Vagina (tissue), 2 donors: ENCODE data around the gene FA2H. TPM values are rescaled to one million over a fixed set of nuclear protein-coding genes. Genes with fewer than 3 reads are reported as not detected.

Source experiments
- DNase-seq, 2 donors: peaks; one replicate each; pipeline ENCODE4 v3.0.0-alpha.2; 2017; ENCODE audit errors: extremely low spot score in 2 of 2
- H3K27ac ChIP-seq: fragments of 200-600 bp; sonication (generic); one replicate; pipeline ENCODE4 v1.5.1; 2019
- H3K27me3 ChIP-seq: fragments of 200-600 bp; sonication (generic); one replicate; pipeline ENCODE4 v1.5.1; 2019
- H3K36me3 ChIP-seq, 2 donors: fragments of 200-600 bp; sonication (generic); one replicate each; pipeline ENCODE4 v1.5.1; 2017 to 2019
- H3K4me1 ChIP-seq: fragments of 200-600 bp; sonication (generic); one replicate; pipeline ENCODE4 v1.5.1; 2019
- H3K4me3 ChIP-seq, 2 donors: fragments of 200-600 bp; sonication (generic); 1 replicate in 1 of 2; 2 replicates in 1 of 2; pipeline ENCODE4 v1.5.1; 2016 to 2019
- H3K9me3 ChIP-seq: fragments of 200-600 bp; sonication (generic); one replicate; pipeline ENCODE4 v1.5.1; 2019
- POLR2A ChIP-seq, 2 donors: fragments of 450-650 bp; IDR thresholded peaks; one replicate each; pipeline ENCODE4 v1.6.1; 2017; ENCODE audit warnings: antibody characterized with exemption in 2 of 2, mild to moderate bottlenecking in 2 of 2, moderate library complexity in 2 of 2
- POLR2AphosphoS5 ChIP-seq, 2 donors: sonication (generic); formaldehyde crosslinking; IDR thresholded peaks; one replicate each; pipeline ENCODE4 v1.9.0; 2017; ENCODE audit warnings: antibody characterized with exemption in 2 of 2, mild to moderate bottlenecking in 2 of 2, low read depth in 1 of 2; ENCODE audit not compliant: insufficient read depth in 1 of 2
- intact Hi-C: fragments of 100-400 bp; cut with DNase I; formaldehyde crosslinking; loops from one replicate; pipeline ENCODE4 v1.15.1; 2023
- total RNA-seq: library from RNA; depleted of rRNA; stranded (reverse); fragments of >200 nt; gene quantifications from one replicate; pipeline ENCODE4 v1.2.3, GENCODE V29; 2016
- TF ChIP-seq, protein P1 (sequence below), 3 experiments: fragments of 450-650 bp in 2 of 3; fragments of 200-600 bp in 1 of 3; sonication (generic) in 1 of 3; IDR thresholded peaks; one replicate each; pipeline ENCODE4 v1.5.1; 2017 to 2019; ENCODE audit warnings: antibody characterized with exemption in 3 of 3, mild to moderate bottlenecking in 2 of 3, moderate library complexity in 2 of 3

FA2H gene
- total RNA-seq, 1 donor from 2014 or later, result not detected

DNA sequence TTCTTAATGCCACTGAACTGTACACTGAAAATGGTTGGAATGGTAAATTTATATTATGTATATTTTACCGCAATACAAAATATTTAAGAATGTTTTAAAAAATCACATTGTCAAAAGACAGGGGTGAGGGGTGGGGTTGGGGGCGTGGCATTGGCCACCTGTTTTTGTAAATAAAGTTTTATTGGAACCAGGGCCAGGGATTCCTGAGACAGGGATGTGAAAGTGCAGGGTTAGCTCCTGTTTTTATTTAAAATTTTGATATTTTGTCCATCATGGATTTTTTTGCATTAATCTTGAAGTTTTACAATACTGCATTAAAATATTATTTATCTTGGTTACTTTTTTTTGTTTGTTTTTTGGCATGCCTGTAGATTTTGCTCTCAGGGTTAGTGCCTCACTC lies 2.3 kb upstream of the FA2H start:
- H3K27ac ChIP-seq, result no peak overlapping the region
- intact Hi-C loops, result no loop called here
- no peak for DNase-seq
- H3K9me3 ChIP-seq, result no peaks in the 10 kb centered on the region
- peaks cover 15% of the 10 kb centered on the region for H3K4me1 ChIP-seq
- TF ChIP-seq POLR2AphosphoS5 (IDR thresholded peaks at IDR 0.05; ENCODE audit: insufficient read depth in 1 of 2, low read depth in 1 of 2) (no peak), POLR2A (IDR thresholded peaks at IDR 0.05) (no peak)
- TF ChIP-seq, protein P1, sequence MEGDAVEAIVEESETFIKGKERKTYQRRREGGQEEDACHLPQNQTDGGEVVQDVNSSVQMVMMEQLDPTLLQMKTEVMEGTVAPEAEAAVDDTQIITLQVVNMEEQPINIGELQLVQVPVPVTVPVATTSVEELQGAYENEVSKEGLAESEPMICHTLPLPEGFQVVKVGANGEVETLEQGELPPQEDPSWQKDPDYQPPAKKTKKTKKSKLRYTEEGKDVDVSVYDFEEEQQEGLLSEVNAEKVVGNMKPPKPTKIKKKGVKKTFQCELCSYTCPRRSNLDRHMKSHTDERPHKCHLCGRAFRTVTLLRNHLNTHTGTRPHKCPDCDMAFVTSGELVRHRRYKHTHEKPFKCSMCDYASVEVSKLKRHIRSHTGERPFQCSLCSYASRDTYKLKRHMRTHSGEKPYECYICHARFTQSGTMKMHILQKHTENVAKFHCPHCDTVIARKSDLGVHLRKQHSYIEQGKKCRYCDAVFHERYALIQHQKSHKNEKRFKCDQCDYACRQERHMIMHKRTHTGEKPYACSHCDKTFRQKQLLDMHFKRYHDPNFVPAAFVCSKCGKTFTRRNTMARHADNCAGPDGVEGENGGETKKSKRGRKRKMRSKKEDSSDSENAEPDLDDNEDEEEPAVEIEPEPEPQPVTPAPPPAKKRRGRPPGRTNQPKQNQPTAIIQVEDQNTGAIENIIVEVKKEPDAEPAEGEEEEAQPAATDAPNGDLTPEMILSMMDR (IDR thresholded peaks at IDR 0.05), result no peak
- H3K4me3 ChIP-seq, result no peak overlapping the region
- no peaks in the 10 kb centered on the region for H3K36me3 ChIP-seq
- H3K27me3 ChIP-seq, result no peaks in the 10 kb centered on the region

DNA sequence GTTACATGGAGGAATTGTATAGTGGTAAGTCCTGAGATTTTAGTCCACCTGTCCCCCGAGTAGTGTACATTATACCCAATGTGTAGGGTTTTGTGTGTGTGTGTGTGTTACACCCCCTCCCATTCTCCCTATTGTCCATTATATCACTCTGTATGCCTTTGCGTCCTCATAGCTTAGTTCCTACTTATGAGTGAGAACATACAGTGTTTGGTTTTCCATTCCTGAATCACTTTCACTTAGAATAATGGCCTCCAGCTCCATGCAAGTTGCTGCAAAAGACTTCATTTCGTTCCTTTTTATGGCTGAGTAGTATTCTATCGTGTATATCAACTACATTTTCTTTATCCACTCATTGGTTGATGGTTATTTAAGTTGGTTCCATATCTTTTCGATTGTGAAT lies 635 bp upstream of the FA2H start:
- no peak overlapping the region for H3K27ac ChIP-seq
- no peaks in the 10 kb centered on the region for H3K36me3 ChIP-seq
- H3K4me1 ChIP-seq, result peaks cover 15% of the 10 kb centered on the region
- H3K27me3 ChIP-seq, result no peaks in the 10 kb centered on the region
- H3K4me3 ChIP-seq, result peak overlapping the region; percentile 33 to 49
- H3K9me3 ChIP-seq, result no peaks in the 10 kb centered on the region
- intact Hi-C loops, result no loop called here
- no peak for DNase-seq
- TF ChIP-seq, protein P1 (IDR thresholded peaks at IDR 0.05), result no peak
- TF ChIP-seq POLR2AphosphoS5 (IDR thresholded peaks at IDR 0.05; ENCODE audit: insufficient read depth in 1 of 2, low read depth in 1 of 2) (no peak), POLR2A (IDR thresholded peaks at IDR 0.05) (no peak)

DNA sequence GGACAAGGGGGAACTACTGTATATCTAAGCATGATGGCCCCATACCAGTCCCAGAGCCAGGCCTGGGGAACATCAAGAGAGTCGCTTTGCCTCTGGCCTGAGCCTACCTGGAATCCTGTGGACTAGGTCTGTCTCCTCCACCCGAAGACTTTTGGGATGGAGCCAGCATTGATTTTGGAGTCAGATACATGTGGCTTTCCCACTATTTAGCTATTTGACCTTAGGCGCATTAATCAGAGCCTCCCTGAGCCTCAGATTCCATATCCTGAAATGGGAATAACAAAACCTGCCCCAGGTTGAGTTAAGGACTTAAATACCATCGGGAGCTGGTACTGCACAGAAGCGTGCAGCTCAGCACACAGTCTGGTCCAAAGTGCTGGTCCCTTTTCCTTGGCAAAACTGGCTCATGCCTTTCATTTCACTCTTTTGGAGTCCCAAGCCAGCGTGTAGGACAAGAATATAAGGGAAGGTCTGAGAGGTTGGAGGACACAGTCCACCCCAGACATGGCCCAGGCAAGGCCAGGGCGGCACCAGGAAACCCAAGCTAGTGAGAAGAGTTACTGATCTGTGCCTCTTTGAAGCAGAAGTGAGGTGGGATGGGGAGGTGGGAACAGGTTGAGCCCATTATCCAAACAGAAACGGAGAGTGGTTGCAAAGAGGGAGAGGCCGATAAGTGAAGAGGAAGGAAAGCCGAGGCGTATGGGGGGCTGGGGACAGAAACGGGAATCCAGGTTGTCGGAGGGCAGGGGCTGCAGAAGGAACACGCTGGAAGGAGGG lies 986 bp downstream of the FA2H start:
- Histone ChIP-seq H3K27me3 (no peaks in the 10 kb centered on the region), H3K36me3 (no peaks in the 10 kb centered on the region), H3K9me3 (no peaks in the 10 kb centered on the region), H3K27ac (no peak overlapping the region), H3K4me3 (peak overlapping the region; percentile 33 to 49), H3K4me1 (peaks cover 15% of the 10 kb centered on the region)
- intact Hi-C loops, result no loop called here
- TF ChIP-seq, protein P1 (IDR thresholded peaks at IDR 0.05), result no peak
- no peak for TF ChIP-seq POLR2A (IDR thresholded peaks at IDR 0.05)
- TF ChIP-seq POLR2AphosphoS5 (IDR thresholded peaks at IDR 0.05; ENCODE audit: insufficient read depth in 1 of 2, low read depth in 1 of 2), result no peak
- peak; percentile 72 to 74 for DNase-seq

DNA sequence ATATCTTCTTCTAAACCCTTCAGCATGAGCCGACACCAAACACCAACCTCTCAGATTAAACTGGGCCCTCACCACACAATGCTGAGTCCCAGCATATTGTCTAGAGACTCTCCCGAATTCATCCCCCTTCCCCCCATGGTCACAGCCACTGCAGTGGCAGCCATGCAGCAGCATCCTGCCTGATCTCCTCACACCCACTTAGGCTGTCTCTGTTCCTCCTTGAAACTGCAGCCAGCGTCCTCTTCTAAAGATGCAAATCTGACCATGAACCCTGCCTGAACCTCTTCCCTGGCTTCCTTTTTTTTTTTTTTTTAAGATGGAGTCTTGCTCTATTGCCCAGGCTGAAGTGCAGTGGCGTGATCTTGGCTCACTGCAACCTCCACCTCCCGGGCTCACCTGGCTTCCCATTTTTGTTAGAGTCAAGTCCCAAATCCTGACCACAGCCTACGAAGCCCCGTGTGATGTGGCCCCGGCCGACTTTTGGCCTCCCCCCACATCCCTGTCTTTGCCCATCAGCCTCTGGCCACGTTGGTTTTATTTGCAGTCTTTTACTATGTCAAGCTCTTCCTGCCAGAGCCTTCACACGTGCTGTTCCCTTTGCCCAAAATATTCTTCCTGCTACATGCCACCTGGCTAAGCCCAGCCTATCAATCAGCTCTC lies 2.8 kb downstream of the FA2H start:
- peak in 1 of 2 donors; percentile 46 for DNase-seq
- no peaks in the 10 kb centered on the region for H3K27me3 ChIP-seq

More for the DNA sequence above, 2.8 kb downstream of the FA2H start:
- H3K4me1 ChIP-seq, result peaks cover 15% of the 10 kb centered on the region
- no peak overlapping the region for H3K27ac ChIP-seq
- H3K36me3 ChIP-seq, result no peaks in the 10 kb centered on the region
- no peak overlapping the region for H3K4me3 ChIP-seq
- TF ChIP-seq POLR2AphosphoS5 (IDR thresholded peaks at IDR 0.05; ENCODE audit: insufficient read depth in 1 of 2, low read depth in 1 of 2), result no peak
- TF ChIP-seq, protein P1 (IDR thresholded peaks at IDR 0.05), result no peak
- TF ChIP-seq POLR2A (IDR thresholded peaks at IDR 0.05), result no peak
- H3K9me3 ChIP-seq, result no peaks in the 10 kb centered on the region
- intact Hi-C loops, result no loop called here
